Stimulated activated naive CD4-positive, alpha-beta T cell treated with Interleukin-2 at 50 U/mL for 16 hours (primary cell): Measurements from ENCODE around the gene ELOVL6.
"Not testable (repeated sequence)": the region's sequence is repeated elsewhere in the genome, so short reads cannot be mapped to it uniquely, and the experiment has no call there.

Source experiments
- DNase-seq: peaks from one replicate; lab custom pipeline; 2025; lab: John Stamatoyannopoulos, UW

Gene ELOVL6

GRCh38 chr4:110160618-110161017 lies 37.8 kb downstream of the ELOVL6 start:
- DNase-seq = no peak

- no peak for DNase-seq
These were observed 38.9 kb downstream of the ELOVL6 start for GRCh38 chr4:110159541-110159940.

DNA sequence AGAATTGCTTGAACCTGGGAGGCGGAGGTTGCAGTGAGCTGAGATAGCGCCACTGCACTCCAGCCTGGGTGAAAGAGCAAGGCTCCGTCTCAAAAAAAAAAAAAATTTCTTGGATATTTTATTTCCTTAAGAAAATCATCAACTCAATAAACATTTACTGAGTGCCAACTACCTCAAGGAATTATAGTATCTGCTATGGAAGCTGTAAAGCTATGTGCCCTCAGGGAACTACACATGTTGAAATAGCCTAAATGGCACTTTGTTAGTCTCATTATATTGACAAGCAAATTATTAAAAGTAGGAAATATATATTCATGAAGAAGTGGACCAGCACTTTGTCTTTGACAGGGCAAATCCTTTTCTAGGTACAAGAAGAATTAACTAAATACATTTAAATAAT lies 40.8 kb downstream of the ELOVL6 start:
- no peak for DNase-seq

GRCh38 chr4:110157166-110157565 lies 41.2 kb downstream of the ELOVL6 start:
- DNase-seq = not testable (repeated sequence)

- no peak for DNase-seq
These were observed 42.0 kb downstream of the ELOVL6 start for GRCh38 chr4:110156442-110156841.

GRCh38 chr4:110155654-110156053 lies 42.8 kb downstream of the ELOVL6 start:
- no peak for DNase-seq

DNA sequence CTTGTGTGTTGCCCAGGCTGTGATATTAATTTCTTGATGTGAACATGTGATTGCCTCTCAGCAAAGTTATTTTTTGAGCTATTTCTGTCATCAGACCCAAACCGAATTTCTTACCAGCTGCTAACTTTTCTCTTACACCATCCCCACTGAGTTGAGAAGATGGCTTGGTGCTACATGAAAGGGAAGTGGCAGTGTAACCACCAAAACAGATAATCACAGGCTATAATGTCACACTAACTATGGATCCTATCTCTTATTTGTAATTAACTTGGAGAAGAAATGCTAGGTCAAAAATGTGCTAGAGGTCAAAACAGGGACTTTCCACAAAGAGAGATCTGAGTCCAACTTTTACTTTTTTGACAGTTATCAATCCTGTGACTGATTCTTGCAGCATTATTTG lies 43.8 kb downstream of the ELOVL6 start:
- no peak for DNase-seq

DNA sequence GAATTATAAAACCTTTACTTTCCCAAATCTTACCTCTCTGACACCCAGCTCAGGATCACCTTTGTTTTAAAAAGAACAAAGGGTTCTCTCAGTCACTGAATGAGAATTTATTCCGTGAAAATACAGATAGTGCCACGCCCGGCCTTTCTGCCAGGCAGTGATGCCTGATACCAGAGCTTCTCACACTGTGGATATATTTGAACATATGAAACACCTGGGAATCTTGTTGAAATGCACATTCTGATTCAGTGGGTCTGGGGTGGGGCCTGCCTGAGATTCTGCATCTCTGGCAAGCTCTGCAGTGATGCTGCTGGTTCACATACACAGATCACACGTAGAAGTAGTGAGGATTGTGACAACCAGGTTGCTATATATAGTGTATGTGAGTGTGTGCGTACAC lies 46.0 kb downstream of the ELOVL6 start:
- DNase-seq = no peak

DNA sequence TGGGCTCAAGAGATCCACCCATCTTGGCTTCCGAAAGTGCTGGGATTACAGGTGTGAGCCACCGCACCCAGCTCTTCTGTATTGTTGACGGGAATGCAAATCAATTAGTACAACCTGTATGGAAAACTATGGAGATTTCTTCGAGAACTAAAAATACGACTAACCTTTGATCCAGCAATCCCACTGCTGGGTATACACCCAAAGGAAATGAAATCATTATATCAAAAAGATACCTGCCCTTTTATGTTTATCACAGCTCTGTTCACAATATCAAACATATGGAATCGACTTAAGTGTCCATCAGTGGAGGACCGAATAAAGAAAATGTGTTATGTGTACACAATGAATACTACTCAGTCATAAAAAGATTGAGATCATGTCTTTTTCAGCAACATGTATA lies 49.3 kb downstream of the ELOVL6 start:
- no peak for DNase-seq

DNA sequence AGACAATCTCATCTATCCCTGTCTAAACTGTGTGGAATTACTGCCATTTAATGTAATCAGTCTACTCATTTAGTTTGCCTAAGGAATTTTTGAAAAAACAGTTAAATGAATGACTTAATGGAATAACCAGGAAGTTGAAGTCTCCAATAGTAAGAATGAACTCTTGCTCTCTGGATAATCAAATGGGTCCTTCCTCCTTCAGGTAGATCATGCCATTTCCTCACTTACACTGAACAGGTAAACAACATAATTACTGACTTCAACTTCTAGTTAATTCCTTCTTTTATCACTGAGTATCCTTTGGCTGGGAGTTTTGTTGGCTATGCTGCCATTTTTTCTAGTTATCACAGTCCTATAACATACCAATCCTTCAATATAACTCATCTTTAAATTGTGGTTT lies 56.0 kb downstream of the ELOVL6 start:
- DNase-seq = no peak

DNA sequence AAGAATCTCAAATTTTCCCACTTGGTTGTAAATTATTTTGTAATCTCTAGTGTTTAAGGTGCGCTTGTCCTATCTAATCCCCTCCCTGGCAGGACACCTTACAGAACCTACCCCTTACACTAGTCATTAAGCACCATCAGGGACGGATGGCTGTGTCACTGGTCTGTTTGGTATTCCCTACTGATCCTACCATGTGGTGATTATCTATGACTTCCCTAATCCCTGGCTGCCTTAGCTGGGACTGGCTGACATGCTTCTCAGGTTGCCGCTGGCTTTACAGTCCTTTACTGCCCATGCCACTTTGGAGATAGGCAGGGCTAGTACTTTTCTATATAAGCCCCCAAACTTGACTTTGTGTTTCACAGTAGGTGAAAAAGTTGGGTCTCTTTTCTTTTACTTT lies 58.6 kb downstream of the ELOVL6 start:
- no peak for DNase-seq

DNA sequence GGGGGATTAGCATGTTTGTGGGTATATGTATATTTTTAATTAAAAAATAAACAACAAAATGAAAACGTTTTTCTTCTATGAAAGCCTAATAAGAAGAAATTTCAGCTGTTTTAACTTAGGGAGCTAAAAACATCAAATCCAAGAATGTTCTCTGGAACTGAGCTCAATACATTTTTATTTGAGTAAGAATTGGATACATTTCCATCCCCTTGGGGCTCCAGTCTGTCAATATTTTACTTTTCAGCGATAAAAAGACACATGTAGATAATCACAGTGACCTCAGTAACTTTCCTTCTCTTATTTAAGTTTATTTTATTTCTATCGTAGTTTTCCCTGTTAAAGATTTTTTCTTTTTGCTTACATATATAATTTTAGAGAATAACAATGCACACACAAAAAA lies 59.3 kb downstream of the ELOVL6 start:
- DNase-seq = no peak

DNA sequence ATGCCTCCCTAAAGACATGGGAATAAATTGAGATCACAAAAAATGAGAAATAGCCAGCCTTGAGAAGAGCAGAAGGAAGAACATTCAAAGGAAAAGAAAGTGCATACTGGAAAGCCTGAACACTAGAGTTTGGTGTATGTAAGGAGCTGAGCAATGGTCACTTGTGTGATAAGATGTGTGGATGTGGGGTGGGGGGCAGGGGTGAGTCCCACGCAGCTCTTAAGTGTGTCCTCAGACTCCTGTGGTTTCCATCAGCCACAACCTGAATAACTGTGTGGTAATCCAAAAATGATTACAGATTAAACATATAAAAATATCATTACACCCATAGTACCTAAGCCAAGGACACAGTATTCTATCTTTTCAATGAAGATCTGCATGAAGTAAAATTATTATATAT lies 59.9 kb downstream of the ELOVL6 start:
- DNase-seq = no peak

DNA sequence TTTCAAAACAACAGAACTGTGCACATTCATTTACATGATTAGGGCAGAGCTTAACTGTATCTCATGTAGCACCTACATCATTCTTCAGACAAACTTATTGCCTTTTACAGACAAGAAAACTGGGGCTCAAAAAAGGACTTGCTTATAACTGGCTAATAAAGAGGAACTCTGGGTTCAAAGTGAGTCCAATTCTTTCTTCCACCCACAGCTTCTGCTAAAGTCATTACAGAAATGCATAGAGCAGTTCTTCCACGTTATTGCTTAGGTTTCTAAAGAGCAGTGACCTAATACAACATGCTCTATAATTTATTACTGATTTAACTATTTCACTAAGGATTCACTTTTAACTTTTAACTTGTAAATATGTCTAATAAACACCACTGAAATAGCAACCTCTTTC lies 60.6 kb downstream of the ELOVL6 start:
- DNase-seq = no peak

GRCh38 chr4:110135523-110135922 lies 62.9 kb downstream of the ELOVL6 start:
- no peak for DNase-seq

- DNase-seq = no peak
These were observed 63.3 kb downstream of the ELOVL6 start for GRCh38 chr4:110135076-110135475.

- no peak for DNase-seq
These were observed 64.0 kb downstream of the ELOVL6 start for GRCh38 chr4:110134269-110134869.

DNA sequence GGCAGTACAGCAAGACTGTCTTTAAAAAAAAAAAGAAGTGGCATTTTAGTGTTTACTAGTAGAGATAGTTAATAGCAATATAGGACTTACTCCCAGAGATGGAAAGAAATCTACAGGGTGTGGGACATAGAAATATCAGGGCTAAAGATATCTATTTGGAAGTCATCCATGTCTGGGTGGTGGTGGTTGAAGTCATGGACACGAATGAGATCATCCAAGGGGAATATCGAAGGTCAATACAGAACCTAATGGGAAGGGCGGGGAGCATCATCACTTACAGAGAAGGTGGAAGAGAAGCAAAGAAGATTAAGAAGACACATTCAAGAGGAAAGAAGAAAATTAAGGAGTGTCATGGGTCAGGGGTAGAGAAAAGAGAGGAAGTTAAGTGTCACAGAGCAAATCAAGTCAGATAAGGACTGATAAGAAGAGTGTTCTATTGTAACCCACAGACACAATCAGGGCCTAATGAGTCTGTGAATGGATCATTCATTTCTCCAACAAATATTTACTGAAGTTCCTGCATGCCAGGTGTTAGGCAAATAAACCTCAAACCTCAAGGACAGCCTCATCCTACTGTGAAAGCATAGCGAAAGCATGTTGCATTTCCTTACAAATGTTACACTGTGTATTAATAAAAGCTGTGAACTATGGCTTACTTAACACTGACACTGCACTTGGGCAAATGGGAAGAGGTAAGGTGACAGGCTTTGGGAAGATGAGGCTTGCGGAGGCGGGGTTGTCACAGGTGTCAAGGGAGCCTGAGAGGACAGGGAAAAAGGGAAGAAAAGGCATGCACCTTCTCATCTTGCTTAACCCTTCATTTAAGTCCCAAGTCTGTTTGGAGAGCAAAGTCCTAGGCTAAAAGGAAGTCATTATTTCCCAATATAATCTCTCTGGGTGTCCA lies 65.3 kb downstream of the ELOVL6 start:
- no peak for DNase-seq

DNA sequence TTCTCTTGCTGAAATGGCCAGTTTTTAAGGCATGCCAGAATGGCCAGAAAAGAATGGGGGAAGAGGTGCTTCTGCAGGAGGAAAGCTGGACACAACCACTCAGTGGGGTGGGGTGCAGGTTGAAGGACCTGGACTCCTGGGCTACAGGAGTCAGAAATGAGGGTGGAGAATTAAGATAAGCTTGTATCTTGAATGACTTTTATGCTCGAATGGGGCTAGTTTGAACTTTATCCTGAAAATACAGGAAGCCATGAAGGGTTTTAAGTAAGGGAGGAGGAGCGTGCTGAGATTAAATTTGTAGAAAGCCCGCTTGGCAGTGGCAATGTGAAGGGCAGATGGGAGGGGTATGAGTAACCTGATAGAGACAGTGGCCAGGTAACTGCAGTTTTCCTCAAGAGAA lies 66.5 kb downstream of the ELOVL6 start:
- no peak for DNase-seq

DNA sequence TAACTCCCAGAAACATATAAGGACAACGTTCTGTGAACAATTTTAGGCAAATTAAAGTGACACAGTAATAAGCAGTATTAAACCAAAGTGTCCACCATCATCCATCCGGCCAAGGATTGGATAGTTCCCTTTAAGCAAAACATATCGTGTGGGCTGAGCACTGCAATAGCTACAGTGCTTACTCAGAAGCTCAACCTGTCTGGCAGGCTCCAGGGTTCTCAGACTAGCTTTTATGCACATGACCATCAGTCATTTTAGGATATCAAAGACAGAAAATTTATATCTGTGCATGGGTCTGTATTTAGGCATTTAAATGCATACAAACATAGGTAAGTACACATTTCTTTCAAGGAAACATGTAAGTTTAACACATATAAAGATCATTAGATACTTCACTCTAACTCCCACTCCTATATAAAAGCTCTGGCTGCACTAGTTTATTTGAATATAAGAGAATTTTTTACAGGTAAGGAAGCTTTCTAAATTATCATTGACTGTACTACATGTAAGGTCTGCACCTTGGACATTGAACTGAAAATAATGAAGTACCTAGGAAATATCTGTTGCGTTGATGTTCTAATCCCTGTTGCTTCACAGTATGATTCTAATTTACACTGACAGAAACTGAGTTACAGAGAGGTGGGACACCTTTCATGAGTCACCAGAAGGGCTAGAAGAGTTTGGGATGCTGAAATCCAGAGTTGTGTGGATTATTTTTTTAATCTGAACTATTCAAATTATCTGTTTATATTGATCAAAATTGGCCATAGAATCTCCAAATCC lies 67.6 kb downstream of the ELOVL6 start:
- DNase-seq = no peak

DNA sequence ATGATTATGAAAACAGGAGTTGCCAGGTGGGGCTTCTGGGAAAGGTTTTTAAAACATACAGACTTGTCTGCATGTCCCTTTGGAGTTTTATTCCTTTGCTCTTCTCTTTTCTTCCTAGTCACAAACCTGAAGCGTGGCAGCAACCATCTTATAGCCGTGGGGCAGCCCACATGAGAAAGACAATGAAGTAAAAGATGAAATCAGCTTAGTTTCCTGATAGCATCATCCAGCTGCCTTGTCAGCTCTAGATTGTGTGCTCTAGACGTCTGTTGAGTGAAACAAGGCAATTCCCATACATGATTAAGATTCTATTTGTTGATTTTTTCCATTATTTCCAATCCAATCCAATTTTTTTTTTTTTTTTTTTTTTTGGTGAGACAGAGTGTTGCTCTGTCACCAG lies 68.9 kb downstream of the ELOVL6 start:
- DNase-seq = no peak

DNA sequence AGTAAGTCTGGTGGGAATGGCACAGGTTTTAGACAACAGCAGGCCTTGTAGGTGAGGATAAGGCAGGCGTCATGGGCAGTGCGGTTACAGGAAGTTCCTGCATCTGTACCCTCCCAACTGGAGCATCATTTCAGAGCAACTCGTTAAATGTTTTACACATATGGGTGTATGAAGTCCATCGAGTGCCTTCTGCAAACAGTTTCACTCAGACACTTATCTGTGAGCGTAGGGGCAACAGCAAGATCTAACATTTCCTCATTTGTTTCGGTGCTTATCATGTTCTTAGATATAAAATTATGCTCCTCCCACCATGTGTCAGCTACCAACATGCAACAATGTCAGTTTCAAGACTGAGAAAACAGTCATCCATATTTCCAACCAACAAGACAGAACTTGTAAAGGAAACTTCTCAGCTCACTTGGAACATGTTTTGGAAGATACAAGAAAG lies 69.9 kb downstream of the ELOVL6 start:
- no peak for DNase-seq

GRCh38 chr4:110128029-110128428 lies 70.4 kb downstream of the ELOVL6 start:
- DNase-seq = no peak
